ENCODE results near the gene UBD.

- no peak for TF ChIP-seq EZH2 (IDR thresholded peaks at IDR 0.05; ENCODE audit: insufficient read depth, poor library complexity, severe bottlenecking)
- no peak for TF ChIP-seq EZH2phosphoT487 (IDR thresholded peaks at IDR 0.05; ENCODE audit: insufficient read depth, low read depth)
These were observed 25.3 kb upstream of the UBD start, which contains the start of gene OR2H2 for GRCh38 chr6:29584821-29585220.

Data from GM23248 (cell line).